NCI-H345 (cell line): ENCODE results near the gene ARHGAP23.

Experiments
- DNase-seq: peaks from one replicate; lab custom pipeline; 2025; lab: John Stamatoyannopoulos, UW

Gene ARHGAP23

GRCh38 chr17:38441429-38442061 is 13.3 kb downstream of the ARHGAP23 start:
- DNase-seq: no peak

- DNase-seq: no peak
Observed at GRCh38 chr17:38442548-38442947, 14.3 kb downstream of the ARHGAP23 start.

- DNase-seq: no peak
Observed at GRCh38 chr17:38443356-38444031, 15.2 kb downstream of the ARHGAP23 start.

- DNase-seq: peak; percentile 79
Observed at GRCh38 chr17:38444151-38444550, 15.9 kb downstream of the ARHGAP23 start.

GRCh38 chr17:38447502-38448085 is 19.3 kb downstream of the ARHGAP23 start:
- DNase-seq: no peak

- no peak for DNase-seq
Observed at GRCh38 chr17:38448208-38448771, 20.0 kb downstream of the ARHGAP23 start.

GRCh38 chr17:38449364-38449763 is 21.1 kb downstream of the ARHGAP23 start:
- no peak for DNase-seq

GRCh38 chr17:38450557-38451029 is 22.3 kb downstream of the ARHGAP23 start:
- no peak for DNase-seq

GRCh38 chr17:38451030-38451839 is 23.0 kb downstream of the ARHGAP23 start:
- DNase-seq: no peak

- DNase-seq: no peak
Observed at GRCh38 chr17:38451840-38452529, 23.7 kb downstream of the ARHGAP23 start.

- DNase-seq: no peak
Observed at GRCh38 chr17:38452719-38453118, 24.5 kb downstream of the ARHGAP23 start.

GRCh38 chr17:38453951-38454421 is 25.7 kb downstream of the ARHGAP23 start:
- DNase-seq: peak; percentile 12

- no peak for DNase-seq
Observed at GRCh38 chr17:38454532-38454931, 26.3 kb downstream of the ARHGAP23 start.

- DNase-seq: peak; percentile 32
Observed at GRCh38 chr17:38455288-38455915, 27.1 kb downstream of the ARHGAP23 start.

- DNase-seq: peak; percentile 59
Observed at GRCh38 chr17:38456031-38456815, 28.0 kb downstream of the ARHGAP23 start.

- DNase-seq: no peak
Observed at GRCh38 chr17:38457577-38458371, 29.5 kb downstream of the ARHGAP23 start.

GRCh38 chr17:38458521-38458920 is 30.3 kb downstream of the ARHGAP23 start:
- no peak for DNase-seq

GRCh38 chr17:38459567-38459966 is 31.3 kb downstream of the ARHGAP23 start:
- DNase-seq: peak; percentile 57

GRCh38 chr17:38460082-38460715 is 31.9 kb downstream of the ARHGAP23 start:
- peak; percentile 46 for DNase-seq
